ENCODE results near the gene SH3PXD2A. TPM values are rescaled to one million over a fixed set of nuclear protein-coding genes. Genes with fewer than 3 reads are reported as not detected.
"Not testable (repeated sequence)": the region's sequence is repeated elsewhere in the genome, so short reads cannot be mapped to it uniquely, and the experiment has no call there.

SH3PXD2A gene
- total RNA-seq, 1 donor from 2014 or later = 30.3 TPM

GRCh38 chr10:103736763-103737162 is 118.6 kb downstream of the SH3PXD2A start:
- H3K9ac ChIP-seq (ENCODE audit: low read depth in 1 of 3, low read length in 3 of 3) = no peak overlapping the region
- no peak overlapping the region for H3K27ac ChIP-seq (ENCODE audit: low read depth, low read length)
- H3K36me3 ChIP-seq (ENCODE audit: control insufficient read depth in 3 of 3, insufficient read depth in 3 of 3, low read length in 3 of 3) = peaks cover 0 to 7% (median 0%) of the 10 kb centered on the region in 3 donors
- no peak overlapping the region for H3K4me3 ChIP-seq (ENCODE audit: low read length in 3 of 3)
- peaks cover 18 to 36% (median 21%) of the 10 kb centered on the region in 3 donors for H3K4me1 ChIP-seq (ENCODE audit: control insufficient read depth in 3 of 3, insufficient read depth in 3 of 3, low read length in 3 of 3)
- no peaks in the 10 kb centered on the region for H3K27me3 ChIP-seq (ENCODE audit: control insufficient read depth in 3 of 3, insufficient read depth in 3 of 3, low read length in 3 of 3)
- H3K9me3 ChIP-seq (ENCODE audit: control insufficient read depth in 3 of 3, low read length in 3 of 3) = no peaks in the 10 kb centered on the region

- Histone ChIP-seq H3K4me1 (ENCODE audit: control insufficient read depth in 3 of 3, insufficient read depth in 3 of 3, low read length in 3 of 3) (peaks cover 15 to 29% (median 18%) of the 10 kb centered on the region in 3 donors), H3K27me3 (ENCODE audit: control insufficient read depth in 3 of 3, insufficient read depth in 3 of 3, low read length in 3 of 3) (no peaks in the 10 kb centered on the region), H3K36me3 (ENCODE audit: control insufficient read depth in 3 of 3, insufficient read depth in 3 of 3, low read length in 3 of 3) (peaks cover 0 to 7% (median 0%) of the 10 kb centered on the region in 3 donors), H3K9me3 (ENCODE audit: control insufficient read depth in 3 of 3, low read length in 3 of 3) (no peaks in the 10 kb centered on the region), H3K4me3 (ENCODE audit: low read length in 3 of 3) (no peak overlapping the region), H3K9ac (ENCODE audit: low read depth in 1 of 3, low read length in 3 of 3) (no peak overlapping the region), H3K27ac (ENCODE audit: low read depth, low read length) (no peak overlapping the region)
These were observed 119.3 kb downstream of the SH3PXD2A start for GRCh38 chr10:103736044-103736443.

- Histone ChIP-seq H3K9ac (ENCODE audit: low read depth in 1 of 3, low read length in 3 of 3) (no peak overlapping the region), H3K27me3 (ENCODE audit: control insufficient read depth in 3 of 3, insufficient read depth in 3 of 3, low read length in 3 of 3) (no peaks in the 10 kb centered on the region), H3K27ac (ENCODE audit: low read depth, low read length) (no peak overlapping the region), H3K9me3 (ENCODE audit: control insufficient read depth in 3 of 3, low read length in 3 of 3) (no peaks in the 10 kb centered on the region), H3K4me3 (ENCODE audit: low read length in 3 of 3) (no peak overlapping the region), H3K4me1 (ENCODE audit: control insufficient read depth in 3 of 3, insufficient read depth in 3 of 3, low read length in 3 of 3) (peaks cover 8 to 19% (median 12%) of the 10 kb centered on the region in 3 donors), H3K36me3 (ENCODE audit: control insufficient read depth in 3 of 3, insufficient read depth in 3 of 3, low read length in 3 of 3) (peaks cover 0 to 7% (median 0%) of the 10 kb centered on the region in 3 donors)
These were observed 120.6 kb downstream of the SH3PXD2A start for GRCh38 chr10:103734731-103735130.

- H3K4me3 ChIP-seq (ENCODE audit: low read length in 3 of 3) = no peak overlapping the region
- no peak overlapping the region for H3K9ac ChIP-seq (ENCODE audit: low read depth in 1 of 3, low read length in 3 of 3)
- H3K9me3 ChIP-seq (ENCODE audit: control insufficient read depth in 3 of 3, low read length in 3 of 3) = no peaks in the 10 kb centered on the region
- H3K4me1 ChIP-seq (ENCODE audit: control insufficient read depth in 3 of 3, insufficient read depth in 3 of 3, low read length in 3 of 3) = peaks cover 0 to 5% (median 0%) of the 10 kb centered on the region in 3 donors
- H3K36me3 ChIP-seq (ENCODE audit: control insufficient read depth in 3 of 3, insufficient read depth in 3 of 3, low read length in 3 of 3) = peaks cover 0 to 7% (median 0%) of the 10 kb centered on the region in 3 donors
- H3K27ac ChIP-seq (ENCODE audit: low read depth, low read length) = no peak overlapping the region
- H3K27me3 ChIP-seq (ENCODE audit: control insufficient read depth in 3 of 3, insufficient read depth in 3 of 3, low read length in 3 of 3) = no peaks in the 10 kb centered on the region
These were observed 122.3 kb downstream of the SH3PXD2A start for GRCh38 chr10:103733045-103733419.

DNA sequence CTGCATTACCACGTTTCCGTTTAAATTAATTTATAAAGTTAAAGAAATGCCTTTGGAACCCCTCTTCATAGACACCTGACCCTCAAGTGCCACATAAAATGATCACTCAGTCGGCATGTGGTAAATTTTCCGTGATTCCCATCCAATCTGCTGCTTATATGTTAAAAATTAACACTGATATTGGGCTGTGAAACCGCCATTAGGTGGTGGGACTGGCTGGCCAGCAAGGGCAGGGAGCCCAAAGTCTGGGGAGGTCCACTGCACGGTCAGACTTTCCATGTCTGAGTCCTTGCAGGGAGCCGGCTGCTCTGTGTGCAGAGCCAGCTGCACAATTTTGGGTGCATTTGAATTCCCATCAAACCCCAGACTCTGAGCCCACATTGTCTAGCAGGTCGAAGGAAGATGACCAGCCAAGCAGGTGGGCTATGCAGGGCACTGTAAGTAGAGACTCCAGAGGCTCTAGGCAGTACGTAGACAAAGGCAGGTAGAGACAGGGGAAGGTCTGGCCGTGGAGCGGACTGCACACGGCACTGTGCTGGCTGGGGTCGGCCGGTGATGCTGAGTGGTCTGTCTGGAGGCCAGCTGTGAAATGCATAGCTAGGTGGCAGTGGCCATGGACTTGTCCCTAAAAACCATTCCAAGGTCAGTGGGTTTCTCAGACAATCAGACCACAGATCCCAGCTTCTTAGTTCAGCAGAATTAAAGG is 122.9 kb downstream of the SH3PXD2A start:
- Histone ChIP-seq H3K27ac (ENCODE audit: low read depth, low read length) (no peak overlapping the region), H3K4me1 (ENCODE audit: control insufficient read depth in 3 of 3, insufficient read depth in 3 of 3, low read length in 3 of 3) (peaks cover 0 to 8% (median 2%) of the 10 kb centered on the region in 3 donors), H3K36me3 (ENCODE audit: control insufficient read depth in 3 of 3, insufficient read depth in 3 of 3, low read length in 3 of 3) (peaks cover 0 to 7% (median 0%) of the 10 kb centered on the region in 3 donors), H3K27me3 (ENCODE audit: control insufficient read depth in 3 of 3, insufficient read depth in 3 of 3, low read length in 3 of 3) (no peaks in the 10 kb centered on the region), H3K4me3 (ENCODE audit: low read length in 3 of 3) (no peak overlapping the region), H3K9ac (ENCODE audit: low read depth in 1 of 3, low read length in 3 of 3) (peak overlapping the region in 1 of 3 donors; percentile 14), H3K9me3 (ENCODE audit: control insufficient read depth in 3 of 3, low read length in 3 of 3) (no peaks in the 10 kb centered on the region)

GRCh38 chr10:103731609-103732270 is 123.6 kb downstream of the SH3PXD2A start:
- no peaks in the 10 kb centered on the region for H3K27me3 ChIP-seq (ENCODE audit: control insufficient read depth in 3 of 3, insufficient read depth in 3 of 3, low read length in 3 of 3)
- H3K27ac ChIP-seq (ENCODE audit: low read depth, low read length) = no peak overlapping the region
- no peak overlapping the region for H3K4me3 ChIP-seq (ENCODE audit: low read length in 3 of 3)
- H3K36me3 ChIP-seq (ENCODE audit: control insufficient read depth in 3 of 3, insufficient read depth in 3 of 3, low read length in 3 of 3) = peaks cover 0 to 7% (median 0%) of the 10 kb centered on the region in 3 donors
- peaks cover 0 to 10% (median 3%) of the 10 kb centered on the region in 3 donors for H3K4me1 ChIP-seq (ENCODE audit: control insufficient read depth in 3 of 3, insufficient read depth in 3 of 3, low read length in 3 of 3)
- H3K9ac ChIP-seq (ENCODE audit: low read depth in 1 of 3, low read length in 3 of 3) = no peak overlapping the region
- no peaks in the 10 kb centered on the region for H3K9me3 ChIP-seq (ENCODE audit: control insufficient read depth in 3 of 3, low read length in 3 of 3)

- not testable (repeated sequence) for H3K36me3 ChIP-seq (ENCODE audit: control insufficient read depth in 3 of 3, insufficient read depth in 3 of 3, low read length in 3 of 3); H3K4me1 ChIP-seq (ENCODE audit: control insufficient read depth in 3 of 3, insufficient read depth in 3 of 3, low read length in 3 of 3); H3K27ac ChIP-seq (ENCODE audit: low read depth, low read length); H3K9ac ChIP-seq (ENCODE audit: low read depth in 1 of 3, low read length in 3 of 3); H3K4me3 ChIP-seq (ENCODE audit: low read length in 3 of 3); H3K27me3 ChIP-seq (ENCODE audit: control insufficient read depth in 3 of 3, insufficient read depth in 3 of 3, low read length in 3 of 3); H3K9me3 ChIP-seq (ENCODE audit: control insufficient read depth in 3 of 3, low read length in 3 of 3)
These were observed 124.3 kb downstream of the SH3PXD2A start for GRCh38 chr10:103731026-103731425.

DNA sequence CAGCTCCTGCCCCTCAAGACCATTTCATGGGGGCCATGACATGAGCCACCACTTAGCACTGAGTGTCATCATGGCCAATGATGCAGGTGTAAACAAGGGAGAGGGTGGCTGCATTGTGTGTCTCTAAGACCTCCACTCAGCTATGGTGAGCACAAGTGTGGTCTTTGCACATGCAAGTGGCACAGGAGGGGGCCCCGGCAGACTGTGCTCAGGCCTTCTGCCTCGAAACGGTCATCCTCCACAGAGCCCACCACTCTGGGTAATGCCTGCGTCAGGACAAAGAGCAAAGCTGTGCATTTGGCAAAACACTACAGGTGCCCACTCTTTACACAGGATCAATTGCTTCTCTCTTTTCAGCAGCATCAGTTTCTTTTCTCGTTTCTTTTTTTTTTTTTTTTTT is 125.5 kb downstream of the SH3PXD2A start:
- H3K9ac ChIP-seq (ENCODE audit: low read depth in 1 of 3, low read length in 3 of 3) = no peak overlapping the region
- H3K27ac ChIP-seq (ENCODE audit: low read depth, low read length) = no peak overlapping the region
- no peak overlapping the region for H3K4me3 ChIP-seq (ENCODE audit: low read length in 3 of 3)

GRCh38 chr10:103727991-103728689 is 127.2 kb downstream of the SH3PXD2A start:
- Histone ChIP-seq H3K4me1 (ENCODE audit: control insufficient read depth in 3 of 3, insufficient read depth in 3 of 3, low read length in 3 of 3) (peaks cover 0 to 5% (median 3%) of the 10 kb centered on the region in 3 donors), H3K9ac (ENCODE audit: low read depth in 1 of 3, low read length in 3 of 3) (peak overlapping the region in 1 of 3 donors; percentile 40), H3K4me3 (ENCODE audit: low read length in 3 of 3) (no peak overlapping the region), H3K9me3 (ENCODE audit: control insufficient read depth in 3 of 3, low read length in 3 of 3) (no peaks in the 10 kb centered on the region), H3K36me3 (ENCODE audit: control insufficient read depth in 3 of 3, insufficient read depth in 3 of 3, low read length in 3 of 3) (peaks cover 9 to 10% (median 9%) of the 10 kb centered on the region in 3 donors), H3K27ac (ENCODE audit: low read depth, low read length) (no peak overlapping the region), H3K27me3 (ENCODE audit: control insufficient read depth in 3 of 3, insufficient read depth in 3 of 3, low read length in 3 of 3) (no peaks in the 10 kb centered on the region)

More for the DNA sequence above, 125.5 kb downstream of the SH3PXD2A start:
- no peaks in the 10 kb centered on the region for H3K9me3 ChIP-seq (ENCODE audit: control insufficient read depth in 3 of 3, low read length in 3 of 3)
- H3K4me1 ChIP-seq (ENCODE audit: control insufficient read depth in 3 of 3, insufficient read depth in 3 of 3, low read length in 3 of 3) = peaks cover 0 to 6% (median 3%) of the 10 kb centered on the region in 3 donors
- peaks cover 0 to 5% (median 5%) of the 10 kb centered on the region in 3 donors for H3K36me3 ChIP-seq (ENCODE audit: control insufficient read depth in 3 of 3, insufficient read depth in 3 of 3, low read length in 3 of 3)
- H3K27me3 ChIP-seq (ENCODE audit: control insufficient read depth in 3 of 3, insufficient read depth in 3 of 3, low read length in 3 of 3) = no peaks in the 10 kb centered on the region
